Thyroid gland (tissue), 4 donors: ENCODE results near the gene AGBL4. TPM values are rescaled to one million over a fixed set of nuclear protein-coding genes. Genes with fewer than 3 reads are reported as not detected.
"Not testable (repeated sequence)": the region's sequence is repeated elsewhere in the genome, so short reads cannot be mapped to it uniquely, and the experiment has no call there.

ENCODE experiments used
- DNase-seq, 2 donors: peaks; one replicate each; pipeline ENCODE4 v3.0.0-alpha.2; 2019
- H3K27ac ChIP-seq, 3 donors: fragments of 200-600 bp; sonication (generic); 1 replicate in 2 of 3; 2 replicates in 1 of 3; pipeline ENCODE4 v1.5.1; 2016 to 2019; ENCODE audit warnings: mild to moderate bottlenecking in 1 of 3, moderate library complexity in 1 of 3
- H3K27me3 ChIP-seq: fragments of 200-600 bp; sonication (generic); one replicate; pipeline ENCODE4 v1.5.1; 2019
- H3K36me3 ChIP-seq, 2 donors: fragments of 200-600 bp; sonication (generic); one replicate each; pipeline ENCODE4 v1.5.1; 2016 to 2019
- H3K4me1 ChIP-seq, 2 donors: fragments of 200-600 bp; sonication (generic); one replicate each; pipeline ENCODE4 v1.5.1; 2017 to 2019
- H3K4me3 ChIP-seq, 3 donors: fragments of 200-600 bp; sonication (generic); replicated peaks in 1 of 3; 1 replicate in 2 of 3; 2 replicates in 1 of 3; pipeline ENCODE4 v1.5.1; 2016; ENCODE audit warnings: mild to moderate bottlenecking in 1 of 3
- H3K9me3 ChIP-seq: fragments of 200-600 bp; sonication (generic); one replicate; pipeline ENCODE4 v1.5.1; 2017
- POLR2A ChIP-seq, 2 donors: fragments of 450-650 bp; IDR thresholded peaks; one replicate each; pipeline ENCODE4 v1.6.1; 2017; ENCODE audit warnings: antibody characterized with exemption in 2 of 2, mild to moderate bottlenecking in 2 of 2, moderate library complexity in 1 of 2
- WGBS, 2 donors: methylation state at CpG; one replicate each; pipeline ENCODE4 v1.1.5; 2017; 5-methylcytosine and 5-hydroxymethylcytosine counted together
- intact Hi-C: fragments of 100-400 bp; cut with DNase I; formaldehyde crosslinking; loops from one replicate; pipeline ENCODE4 v1.15.1; 2023
- total RNA-seq, 4 donors: library from RNA; depleted of rRNA; stranded (reverse); fragments of >200 nt; gene quantifications; one replicate each; pipeline ENCODE4 v1.2.3, GENCODE V29; 2016
- TF ChIP-seq, protein P1 (sequence below), 6 experiments: fragments of 200-600 bp in 3 of 6; fragments of 450-650 bp in 3 of 6; sonication (generic) in 3 of 6; IDR thresholded peaks; one replicate each; pipeline ENCODE4 v1.5.1; 2016 to 2019; ENCODE audit warnings: antibody characterized with exemption in 6 of 6, mild to moderate bottlenecking in 2 of 6, inconsistent platforms in 1 of 6, moderate library complexity in 1 of 6

Gene AGBL4
- total RNA-seq, 4 donors from 2014 or later, result 2.1 to 6.0 (median 4.8) TPM

DNA sequence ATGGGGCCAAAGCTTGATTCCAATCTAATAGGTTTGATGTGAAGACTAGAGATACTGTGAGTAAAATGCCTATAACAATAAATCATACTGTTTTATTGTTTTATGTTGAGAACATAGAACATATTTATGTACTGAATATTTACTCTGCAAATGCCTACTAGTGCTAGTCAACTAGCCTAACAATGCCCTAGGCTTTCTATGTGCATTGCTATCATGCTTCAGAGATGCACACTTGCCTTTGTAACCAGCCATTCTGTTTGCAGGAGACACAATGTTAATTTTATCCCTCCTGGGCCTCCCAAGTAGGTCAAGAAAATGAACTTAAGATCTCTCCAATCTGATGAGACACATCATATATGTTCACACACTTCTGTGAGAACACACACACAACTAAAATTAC lies 716.3 kb downstream of the AGBL4 start:
- H3K27me3 ChIP-seq, result no peaks in the 10 kb centered on the region
- H3K9me3 ChIP-seq, result no peaks in the 10 kb centered on the region
- no peak overlapping the region for H3K4me3 ChIP-seq
- intact Hi-C loops, result no loop called here
- TF ChIP-seq, protein P1, sequence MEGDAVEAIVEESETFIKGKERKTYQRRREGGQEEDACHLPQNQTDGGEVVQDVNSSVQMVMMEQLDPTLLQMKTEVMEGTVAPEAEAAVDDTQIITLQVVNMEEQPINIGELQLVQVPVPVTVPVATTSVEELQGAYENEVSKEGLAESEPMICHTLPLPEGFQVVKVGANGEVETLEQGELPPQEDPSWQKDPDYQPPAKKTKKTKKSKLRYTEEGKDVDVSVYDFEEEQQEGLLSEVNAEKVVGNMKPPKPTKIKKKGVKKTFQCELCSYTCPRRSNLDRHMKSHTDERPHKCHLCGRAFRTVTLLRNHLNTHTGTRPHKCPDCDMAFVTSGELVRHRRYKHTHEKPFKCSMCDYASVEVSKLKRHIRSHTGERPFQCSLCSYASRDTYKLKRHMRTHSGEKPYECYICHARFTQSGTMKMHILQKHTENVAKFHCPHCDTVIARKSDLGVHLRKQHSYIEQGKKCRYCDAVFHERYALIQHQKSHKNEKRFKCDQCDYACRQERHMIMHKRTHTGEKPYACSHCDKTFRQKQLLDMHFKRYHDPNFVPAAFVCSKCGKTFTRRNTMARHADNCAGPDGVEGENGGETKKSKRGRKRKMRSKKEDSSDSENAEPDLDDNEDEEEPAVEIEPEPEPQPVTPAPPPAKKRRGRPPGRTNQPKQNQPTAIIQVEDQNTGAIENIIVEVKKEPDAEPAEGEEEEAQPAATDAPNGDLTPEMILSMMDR (IDR thresholded peaks at IDR 0.05), result no peak
- TF ChIP-seq POLR2A (IDR thresholded peaks at IDR 0.05), result no peak
- DNase-seq, result no peak
- no peaks in the 10 kb centered on the region for H3K36me3 ChIP-seq
- H3K4me1 ChIP-seq, result no peaks in the 10 kb centered on the region
- no peak overlapping the region for H3K27ac ChIP-seq

DNA sequence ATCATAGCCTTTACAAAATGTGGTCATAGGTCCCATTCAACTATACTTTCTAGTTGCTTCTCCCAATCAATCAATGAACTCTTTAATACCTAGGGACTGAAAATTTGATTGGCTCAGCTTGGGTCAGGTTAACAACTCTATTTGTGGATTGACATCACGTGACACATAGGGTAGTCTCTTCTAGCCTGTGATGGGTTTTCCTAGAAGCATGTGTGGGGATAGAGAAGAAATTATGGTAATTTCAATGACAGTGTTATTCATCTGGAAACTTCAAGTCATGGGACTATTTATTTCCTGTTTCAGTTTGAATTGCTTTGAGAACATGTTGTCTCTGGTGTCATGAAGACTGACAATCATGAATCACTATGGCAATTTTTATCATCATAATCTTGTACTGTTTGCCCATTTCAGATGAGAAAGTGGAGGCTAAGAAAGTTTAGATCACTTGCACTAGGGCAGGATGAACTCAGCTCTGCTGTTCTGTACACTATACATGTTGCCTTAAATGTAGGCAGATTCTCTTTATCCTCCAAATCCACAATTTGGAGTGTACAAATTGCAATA lies 717.2 kb downstream of the AGBL4 start:
- no peak overlapping the region for H3K27ac ChIP-seq
- DNase-seq, result no peak
- no peaks in the 10 kb centered on the region for H3K27me3 ChIP-seq
- H3K4me1 ChIP-seq, result no peaks in the 10 kb centered on the region
- H3K9me3 ChIP-seq, result no peaks in the 10 kb centered on the region
- no peaks in the 10 kb centered on the region for H3K36me3 ChIP-seq
- H3K4me3 ChIP-seq, result no peak overlapping the region
- intact Hi-C loops, result no loop called here
- 83 to 90% methylated on average over 1 of the region's 1 CpG for WGBS, 2 donors
- TF ChIP-seq, protein P1 (IDR thresholded peaks at IDR 0.05), result no peak
- TF ChIP-seq POLR2A (IDR thresholded peaks at IDR 0.05), result no peak

DNA sequence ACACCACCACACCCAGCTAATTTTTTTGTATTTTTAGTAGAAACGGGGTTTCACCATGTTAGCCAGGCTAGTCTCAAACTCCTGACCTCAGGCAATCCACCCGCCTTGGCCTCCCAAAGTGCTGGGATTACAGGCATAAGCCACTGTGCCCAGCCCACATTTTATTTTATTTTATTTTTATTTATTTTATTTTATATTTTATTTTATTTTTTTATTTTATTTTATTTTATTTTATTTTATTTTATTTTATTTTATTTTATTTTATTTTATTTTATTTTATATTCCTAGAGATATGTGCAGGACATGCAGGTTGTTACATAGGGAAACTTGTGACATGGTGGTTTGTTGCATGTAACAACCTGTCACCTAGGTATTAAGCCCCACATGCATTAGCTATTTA lies 721.4 kb downstream of the AGBL4 start:
- H3K27me3 ChIP-seq, intact Hi-C loops, H3K4me1 ChIP-seq, DNase-seq, H3K27ac ChIP-seq, H3K9me3 ChIP-seq, H3K36me3 ChIP-seq, H3K4me3 ChIP-seq: not testable (repeated sequence)
- 90 to 91% methylated on average over 2 of the region's 2 CpGs for WGBS, 2 donors

DNA sequence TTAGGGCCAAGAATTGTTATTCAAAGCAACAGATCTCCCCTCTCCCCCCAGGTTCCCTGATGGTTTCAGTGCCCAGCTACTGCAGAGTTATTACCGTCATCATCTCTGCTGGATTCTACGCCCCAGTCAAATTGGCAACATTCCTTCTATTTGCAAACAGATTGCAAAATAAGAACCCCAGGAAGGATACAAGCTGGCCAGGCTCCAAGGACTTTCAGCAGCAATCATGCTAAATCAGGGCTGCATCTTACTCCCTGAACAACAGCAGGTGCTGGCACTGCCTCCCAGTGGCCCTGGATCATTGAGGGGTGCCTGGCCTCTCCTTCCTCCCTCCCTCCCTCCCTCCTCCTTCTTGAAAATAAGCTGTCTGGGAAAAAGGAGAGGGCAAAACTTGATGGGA lies 725.5 kb downstream of the AGBL4 start:
- no peaks in the 10 kb centered on the region for H3K4me1 ChIP-seq
- no peaks in the 10 kb centered on the region for H3K36me3 ChIP-seq
- no peaks in the 10 kb centered on the region for H3K9me3 ChIP-seq
- H3K4me3 ChIP-seq, result no peak overlapping the region
- H3K27me3 ChIP-seq, result no peaks in the 10 kb centered on the region
- WGBS, 2 donors, result 75 to 85% methylated on average over 2 of the region's 2 CpGs
- intact Hi-C loops, result no loop called here
- H3K27ac ChIP-seq, result no peak overlapping the region
- no peak for TF ChIP-seq POLR2A (IDR thresholded peaks at IDR 0.05)
- TF ChIP-seq, protein P1 (IDR thresholded peaks at IDR 0.05), result no peak
- DNase-seq, result peak; percentile 4 to 11

DNA sequence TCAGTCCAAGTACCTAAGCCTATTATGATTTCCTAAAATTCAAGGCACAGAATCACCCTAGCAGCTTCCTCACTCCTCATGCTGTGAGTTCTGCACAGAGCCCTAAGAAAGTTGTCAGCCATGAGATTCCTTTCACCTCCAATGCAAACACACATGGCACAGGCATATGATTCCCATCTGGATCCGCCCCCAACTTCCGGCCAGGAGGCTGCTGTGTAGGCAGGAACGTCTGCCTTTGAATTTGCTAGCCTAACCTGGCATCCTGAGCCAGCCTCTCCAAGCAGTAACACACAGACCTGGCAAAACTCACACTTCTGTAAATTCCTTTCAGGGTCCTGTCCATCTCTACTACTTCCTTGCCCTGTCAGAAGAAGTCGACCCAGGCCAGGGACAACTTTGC lies 726.0 kb downstream of the AGBL4 start:
- Histone ChIP-seq H3K27ac (no peak overlapping the region), H3K4me3 (no peak overlapping the region), H3K4me1 (no peaks in the 10 kb centered on the region), H3K36me3 (no peaks in the 10 kb centered on the region), H3K27me3 (no peaks in the 10 kb centered on the region), H3K9me3 (no peaks in the 10 kb centered on the region)
- WGBS, 2 donors, result 56% methylated on average over 4 of the region's 4 CpGs
- TF ChIP-seq, protein P1 (IDR thresholded peaks at IDR 0.05), result no peak
- TF ChIP-seq POLR2A (IDR thresholded peaks at IDR 0.05), result no peak
- DNase-seq, result no peak
- intact Hi-C loops, result no loop called here

DNA sequence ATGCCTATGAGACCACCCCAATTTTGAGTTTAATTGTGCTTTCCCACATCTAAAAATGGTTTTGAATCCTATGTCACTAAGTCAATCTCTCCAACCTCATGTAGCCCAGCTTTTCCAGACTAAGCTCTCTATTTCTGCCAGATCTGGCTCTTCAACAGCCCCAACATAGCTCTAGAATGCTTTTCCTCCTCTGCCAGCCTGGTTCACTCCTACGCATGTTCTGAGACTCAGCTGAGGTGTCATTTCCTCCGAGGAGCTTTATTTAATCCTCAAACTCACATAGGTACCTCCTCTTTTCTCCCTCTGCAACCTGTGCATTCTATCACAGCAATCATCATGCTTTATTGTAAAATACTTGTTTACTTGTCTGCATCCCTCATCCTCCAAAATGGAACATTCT lies 729.2 kb downstream of the AGBL4 start:
- intact Hi-C loops, result no loop called here
- no peaks in the 10 kb centered on the region for H3K4me1 ChIP-seq
- no peaks in the 10 kb centered on the region for H3K9me3 ChIP-seq
- DNase-seq, result no peak
- no peaks in the 10 kb centered on the region for H3K27me3 ChIP-seq
- 82 to 88% methylated on average over 2 of the region's 2 CpGs for WGBS, 2 donors
- H3K36me3 ChIP-seq, result no peaks in the 10 kb centered on the region
- H3K4me3 ChIP-seq, result no peak overlapping the region
- no peak overlapping the region for H3K27ac ChIP-seq
- TF ChIP-seq POLR2A (IDR thresholded peaks at IDR 0.05), result no peak
- TF ChIP-seq, protein P1 (IDR thresholded peaks at IDR 0.05), result no peak
